ENCODE data around the gene SLC12A7. TPM values are rescaled to one million over a fixed set of nuclear protein-coding genes. Genes with fewer than 3 reads are reported as not detected.
A peak's percentile ranks its signal among the peaks of the same experiment; 100 is the strongest.

Gene SLC12A7
- total RNA-seq, 1 experiment from 2014 or later: 28.1 TPM

DNA sequence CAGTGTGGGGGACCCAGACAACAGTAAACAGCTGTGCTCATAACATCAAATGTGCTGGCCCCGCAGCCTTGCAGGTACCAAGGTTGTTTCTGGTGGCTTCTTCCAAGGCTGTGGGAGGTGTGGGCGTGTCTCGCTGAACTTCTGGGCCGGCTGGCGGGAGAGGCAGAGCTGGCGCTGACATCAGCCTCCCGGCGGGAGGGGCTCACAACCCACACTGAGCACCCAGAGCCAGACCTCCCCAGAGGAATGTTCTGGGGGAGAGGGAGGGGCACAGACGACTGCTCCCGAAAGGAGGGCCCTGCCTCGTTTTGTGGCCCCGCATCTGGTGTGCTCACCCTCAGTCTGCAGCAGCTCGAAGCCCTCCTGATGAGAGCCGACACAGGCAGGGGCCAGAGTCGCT is 6.9 kb upstream of the SLC12A7 start (continued):
- TF ChIP-seq NR3C1 (CRISPR knock-in tag; conservative IDR thresholded peaks at IDR 0.05; ENCODE audit: low read depth) (no peak), ZNF263 (CRISPR knock-in tag; IDR thresholded peaks at IDR 0.05; ENCODE audit: low read depth) (no peak), AR (CRISPR knock-in tag; IDR thresholded peaks at IDR 0.05) (no peak), CBFB (CRISPR knock-in tag; IDR thresholded peaks at IDR 0.05; ENCODE audit: low read depth) (no peak)
- TF ChIP-seq, protein P1, sequence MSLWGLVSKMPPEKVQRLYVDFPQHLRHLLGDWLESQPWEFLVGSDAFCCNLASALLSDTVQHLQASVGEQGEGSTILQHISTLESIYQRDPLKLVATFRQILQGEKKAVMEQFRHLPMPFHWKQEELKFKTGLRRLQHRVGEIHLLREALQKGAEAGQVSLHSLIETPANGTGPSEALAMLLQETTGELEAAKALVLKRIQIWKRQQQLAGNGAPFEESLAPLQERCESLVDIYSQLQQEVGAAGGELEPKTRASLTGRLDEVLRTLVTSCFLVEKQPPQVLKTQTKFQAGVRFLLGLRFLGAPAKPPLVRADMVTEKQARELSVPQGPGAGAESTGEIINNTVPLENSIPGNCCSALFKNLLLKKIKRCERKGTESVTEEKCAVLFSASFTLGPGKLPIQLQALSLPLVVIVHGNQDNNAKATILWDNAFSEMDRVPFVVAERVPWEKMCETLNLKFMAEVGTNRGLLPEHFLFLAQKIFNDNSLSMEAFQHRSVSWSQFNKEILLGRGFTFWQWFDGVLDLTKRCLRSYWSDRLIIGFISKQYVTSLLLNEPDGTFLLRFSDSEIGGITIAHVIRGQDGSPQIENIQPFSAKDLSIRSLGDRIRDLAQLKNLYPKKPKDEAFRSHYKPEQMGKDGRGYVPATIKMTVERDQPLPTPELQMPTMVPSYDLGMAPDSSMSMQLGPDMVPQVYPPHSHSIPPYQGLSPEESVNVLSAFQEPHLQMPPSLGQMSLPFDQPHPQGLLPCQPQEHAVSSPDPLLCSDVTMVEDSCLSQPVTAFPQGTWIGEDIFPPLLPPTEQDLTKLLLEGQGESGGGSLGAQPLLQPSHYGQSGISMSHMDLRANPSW (CRISPR knock-in tag; conservative IDR thresholded peaks at IDR 0.05; ENCODE audit: low read depth): no peak
- TF ChIP-seq, protein P2, sequence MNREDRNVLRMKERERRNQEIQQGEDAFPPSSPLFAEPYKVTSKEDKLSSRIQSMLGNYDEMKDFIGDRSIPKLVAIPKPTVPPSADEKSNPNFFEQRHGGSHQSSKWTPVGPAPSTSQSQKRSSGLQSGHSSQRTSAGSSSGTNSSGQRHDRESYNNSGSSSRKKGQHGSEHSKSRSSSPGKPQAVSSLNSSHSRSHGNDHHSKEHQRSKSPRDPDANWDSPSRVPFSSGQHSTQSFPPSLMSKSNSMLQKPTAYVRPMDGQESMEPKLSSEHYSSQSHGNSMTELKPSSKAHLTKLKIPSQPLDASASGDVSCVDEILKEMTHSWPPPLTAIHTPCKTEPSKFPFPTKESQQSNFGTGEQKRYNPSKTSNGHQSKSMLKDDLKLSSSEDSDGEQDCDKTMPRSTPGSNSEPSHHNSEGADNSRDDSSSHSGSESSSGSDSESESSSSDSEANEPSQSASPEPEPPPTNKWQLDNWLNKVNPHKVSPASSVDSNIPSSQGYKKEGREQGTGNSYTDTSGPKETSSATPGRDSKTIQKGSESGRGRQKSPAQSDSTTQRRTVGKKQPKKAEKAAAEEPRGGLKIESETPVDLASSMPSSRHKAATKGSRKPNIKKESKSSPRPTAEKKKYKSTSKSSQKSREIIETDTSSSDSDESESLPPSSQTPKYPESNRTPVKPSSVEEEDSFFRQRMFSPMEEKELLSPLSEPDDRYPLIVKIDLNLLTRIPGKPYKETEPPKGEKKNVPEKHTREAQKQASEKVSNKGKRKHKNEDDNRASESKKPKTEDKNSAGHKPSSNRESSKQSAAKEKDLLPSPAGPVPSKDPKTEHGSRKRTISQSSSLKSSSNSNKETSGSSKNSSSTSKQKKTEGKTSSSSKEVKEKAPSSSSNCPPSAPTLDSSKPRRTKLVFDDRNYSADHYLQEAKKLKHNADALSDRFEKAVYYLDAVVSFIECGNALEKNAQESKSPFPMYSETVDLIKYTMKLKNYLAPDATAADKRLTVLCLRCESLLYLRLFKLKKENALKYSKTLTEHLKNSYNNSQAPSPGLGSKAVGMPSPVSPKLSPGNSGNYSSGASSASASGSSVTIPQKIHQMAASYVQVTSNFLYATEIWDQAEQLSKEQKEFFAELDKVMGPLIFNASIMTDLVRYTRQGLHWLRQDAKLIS (CRISPR knock-in tag; IDR thresholded peaks at IDR 0.05; ENCODE audit: borderline replicate concordance): no peak
- TF ChIP-seq, protein P3, sequence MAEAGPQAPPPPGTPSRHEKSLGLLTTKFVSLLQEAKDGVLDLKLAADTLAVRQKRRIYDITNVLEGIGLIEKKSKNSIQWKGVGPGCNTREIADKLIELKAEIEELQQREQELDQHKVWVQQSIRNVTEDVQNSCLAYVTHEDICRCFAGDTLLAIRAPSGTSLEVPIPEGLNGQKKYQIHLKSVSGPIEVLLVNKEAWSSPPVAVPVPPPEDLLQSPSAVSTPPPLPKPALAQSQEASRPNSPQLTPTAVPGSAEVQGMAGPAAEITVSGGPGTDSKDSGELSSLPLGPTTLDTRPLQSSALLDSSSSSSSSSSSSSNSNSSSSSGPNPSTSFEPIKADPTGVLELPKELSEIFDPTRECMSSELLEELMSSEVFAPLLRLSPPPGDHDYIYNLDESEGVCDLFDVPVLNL (CRISPR knock-in tag; IDR thresholded peaks at IDR 0.05; ENCODE audit: borderline replicate concordance, low read depth): no peak

GRCh38 chr5:1118231-1118698 is 6.4 kb upstream of the SLC12A7 start:
- no peak overlapping the region for H3K4me3 Mint-ChIP-seq
- H3K27me3 Mint-ChIP-seq (ENCODE audit: low read depth): no peaks in the 10 kb centered on the region
- H3K9me3 Mint-ChIP-seq: no peaks in the 10 kb centered on the region
- no peaks in the 10 kb centered on the region for H3K36me3 Mint-ChIP-seq
- H3K27ac Mint-ChIP-seq: peak overlapping the region; percentile 89; the same call in 1 of the 2 replicates
- ChIA-PET POLR2A (interaction anchor here (1.3 kb wide), 1 partner anchor 13 kb away, joined by 4 read pairs; no protein-coding TSS in a partner anchor), CTCF (interaction anchor here (0.8 to 2.5 kb wide), 7 partner anchors 12 to 262 kb away, joined by 3 to 13 read pairs (median 3); no protein-coding TSS in a partner anchor)
- ATAC-seq: no peak
- no peak for DNase-seq (ENCODE audit: low spot score)
- peaks cover 8% of the 10 kb centered on the region for H3K4me1 Mint-ChIP-seq
- TF ChIP-seq GTF2I (CRISPR knock-in tag; conservative IDR thresholded peaks at IDR 0.05) (no peak), RELA (CRISPR knock-in tag; IDR thresholded peaks at IDR 0.05; ENCODE audit: borderline replicate concordance) (no peak), FOXP1 (CRISPR knock-in tag; IDR thresholded peaks at IDR 0.05; ENCODE audit: borderline replicate concordance) (no peak), KAT7 (CRISPR knock-in tag; IDR thresholded peaks at IDR 0.05; ENCODE audit: borderline replicate concordance) (no peak), FOXJ3 (CRISPR knock-in tag; IDR thresholded peaks at IDR 0.05; ENCODE audit: borderline replicate concordance) (no peak), CBFB (CRISPR knock-in tag; IDR thresholded peaks at IDR 0.05; ENCODE audit: low read depth) (no peak), ZNF317 (CRISPR knock-in tag; IDR thresholded peaks at IDR 0.05; ENCODE audit: borderline replicate concordance, low read depth) (no peak), TEAD4 (CRISPR knock-in tag; IDR thresholded peaks at IDR 0.05) (no peak), ETV6 (CRISPR knock-in tag; IDR thresholded peaks at IDR 0.05) (no peak), MLX (CRISPR knock-in tag; IDR thresholded peaks at IDR 0.05) (no peak), SOX15 (CRISPR knock-in tag; IDR thresholded peaks at IDR 0.05) (no peak), HMGA2 (CRISPR knock-in tag; IDR thresholded peaks at IDR 0.05) (no peak), FOXP4 (CRISPR knock-in tag; IDR thresholded peaks at IDR 0.05) (no peak)
- TF ChIP-seq, protein P4, sequence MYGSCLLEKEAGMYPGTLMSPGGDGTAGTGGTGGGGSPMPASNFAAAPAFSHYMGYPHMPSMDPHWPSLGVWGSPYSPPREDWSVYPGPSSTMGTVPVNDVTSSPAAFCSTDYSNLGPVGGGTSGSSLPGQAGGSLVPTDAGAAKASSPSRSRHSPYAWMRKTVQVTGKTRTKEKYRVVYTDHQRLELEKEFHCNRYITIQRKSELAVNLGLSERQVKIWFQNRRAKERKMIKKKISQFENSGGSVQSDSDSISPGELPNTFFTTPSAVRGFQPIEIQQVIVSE (CRISPR knock-in tag; IDR thresholded peaks at IDR 0.05; ENCODE audit: borderline replicate concordance): no peak
